GM18519 (cell line): Measurements from ENCODE around the gene TACC2.
"Not testable (repeated sequence)": the region's sequence is repeated elsewhere in the genome, so short reads cannot be mapped to it uniquely, and the experiment has no call there.

Experiments used
- ATAC-seq: cut with Tn5 transposase; IDR thresholded peaks from one replicate; pipeline ENCODE4 v1.9.1; 2021; ENCODE audit warnings: mild to moderate bottlenecking, moderate library complexity; ENCODE audit not compliant: unreplicated experiment, low FRiP score

Gene TACC2

GRCh38 chr10:122023257-122023656 is 34.3 kb downstream of the TACC2 start:
- ATAC-seq = not testable (repeated sequence)

- ATAC-seq = no peak
These were observed 40.7 kb downstream of the TACC2 start for GRCh38 chr10:122029499-122030199.

- ATAC-seq = no peak
These were observed 41.2 kb downstream of the TACC2 start for GRCh38 chr10:122030200-122030552.

GRCh38 chr10:122033224-122033926 is 44.4 kb downstream of the TACC2 start:
- ATAC-seq = no peak

GRCh38 chr10:122034149-122034756 is 45.3 kb downstream of the TACC2 start:
- ATAC-seq = no peak

- ATAC-seq = no peak
These were observed 51.8 kb downstream of the TACC2 start for GRCh38 chr10:122040786-122041185.

- ATAC-seq = no peak
These were observed 53.9 kb downstream of the TACC2 start for GRCh38 chr10:122042836-122043235.

- no peak for ATAC-seq
These were observed 55.2 kb downstream of the TACC2 start for GRCh38 chr10:122044045-122044661.

- no peak for ATAC-seq
These were observed 55.8 kb downstream of the TACC2 start for GRCh38 chr10:122044713-122045112.

- ATAC-seq = no peak
These were observed 56.2 kb downstream of the TACC2 start for GRCh38 chr10:122045212-122045611.

- no peak for ATAC-seq
These were observed 58.6 kb downstream of the TACC2 start for GRCh38 chr10:122047560-122047959.

GRCh38 chr10:122049076-122049475 is 60.1 kb downstream of the TACC2 start:
- ATAC-seq = no peak

GRCh38 chr10:122050311-122050710 is 61.3 kb downstream of the TACC2 start:
- no peak for ATAC-seq

- no peak for ATAC-seq
These were observed 61.8 kb downstream of the TACC2 start for GRCh38 chr10:122050811-122051210.

- no peak for ATAC-seq
These were observed 62.8 kb downstream of the TACC2 start for GRCh38 chr10:122051609-122052385.

- ATAC-seq = no peak
These were observed 63.7 kb downstream of the TACC2 start for GRCh38 chr10:122052701-122053100.

GRCh38 chr10:122053314-122053713 is 64.4 kb downstream of the TACC2 start:
- no peak for ATAC-seq

GRCh38 chr10:122054048-122055025 is 65.4 kb downstream of the TACC2 start:
- ATAC-seq = no peak

- no peak for ATAC-seq
These were observed 66.3 kb downstream of the TACC2 start for GRCh38 chr10:122055252-122055651.
